ENCODE measurements around the gene CCND1.
"Not testable (repeated sequence)": the region's sequence is repeated elsewhere in the genome, so short reads cannot be mapped to it uniquely, and the experiment has no call there.

The CCND1 gene

DNA sequence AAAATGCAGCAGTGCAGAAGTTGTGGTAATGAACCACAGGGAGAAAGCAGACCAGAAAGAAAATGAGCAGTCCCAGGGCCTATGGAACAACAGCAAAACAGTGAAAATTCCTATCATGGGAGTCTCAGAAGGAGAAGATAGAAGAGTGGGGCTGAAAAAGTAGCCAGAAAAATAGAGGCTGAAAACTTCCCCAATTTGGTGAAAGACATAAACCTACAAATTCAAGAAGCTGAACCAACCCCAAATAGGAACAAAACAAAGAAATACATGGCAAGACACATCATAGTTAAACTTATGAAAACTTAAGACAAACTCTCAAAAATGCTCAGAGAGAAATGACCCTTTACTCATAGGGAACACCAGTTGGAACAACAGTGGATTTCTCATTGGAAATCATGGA, 51.5 kb downstream of the CCND1 start:
- no peak for DNase-seq (ENCODE audit: low spot score)

GRCh38 chr11:69694781-69695180, 53.8 kb downstream of the CCND1 start:
- DNase-seq (ENCODE audit: low spot score), result peak; percentile 9

GRCh38 chr11:69695581-69695980, 54.6 kb downstream of the CCND1 start:
- peak; percentile 5 for DNase-seq (ENCODE audit: low spot score)

GRCh38 chr11:69695995-69696394, 55.0 kb downstream of the CCND1 start:
- DNase-seq (ENCODE audit: low spot score), result not testable (repeated sequence)

- peak; percentile 20 for DNase-seq (ENCODE audit: low spot score)
Observed at GRCh38 chr11:69696749-69697468, 56.0 kb downstream of the CCND1 start.

DNA sequence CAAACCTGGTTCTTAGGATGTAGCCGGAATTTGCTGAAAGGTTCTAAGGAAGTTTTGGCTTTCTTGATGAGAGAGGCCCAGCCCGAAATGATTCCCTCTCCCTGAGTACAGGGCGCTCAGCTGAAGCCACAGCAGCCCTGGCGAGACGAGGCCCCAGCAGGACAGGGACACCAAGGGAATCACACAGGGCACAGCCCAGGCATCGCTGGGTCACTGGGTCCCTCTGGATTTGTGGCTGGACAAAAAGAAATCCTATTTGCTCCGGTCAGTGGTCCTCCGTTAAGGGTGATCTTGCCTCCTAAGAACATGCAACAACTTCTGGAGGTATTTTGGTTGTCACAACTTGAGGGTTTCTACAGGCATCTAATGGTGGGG, 56.5 kb downstream of the CCND1 start:
- DNase-seq (ENCODE audit: low spot score), result no peak

DNA sequence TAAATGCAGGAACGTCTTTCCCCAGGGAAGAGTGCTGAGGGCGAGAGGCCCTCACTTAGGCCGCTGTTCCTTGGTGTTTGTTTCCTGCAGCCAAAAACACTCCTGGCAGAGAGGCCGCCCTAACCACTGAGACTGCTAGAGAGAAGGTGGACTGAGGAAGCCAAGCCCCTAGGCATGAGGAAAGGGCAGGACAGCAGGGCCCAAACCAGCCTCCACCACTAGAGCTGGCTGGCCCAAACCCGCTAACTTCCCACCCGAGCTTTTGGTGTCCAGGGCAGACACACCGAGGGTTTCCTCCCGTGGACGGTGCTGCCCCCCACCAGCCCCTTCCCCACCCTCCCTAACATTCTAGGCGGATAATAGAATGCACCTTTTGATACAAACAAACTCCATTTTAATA, 56.9 kb downstream of the CCND1 start:
- DNase-seq (ENCODE audit: low spot score), result peak; percentile 4

DNA sequence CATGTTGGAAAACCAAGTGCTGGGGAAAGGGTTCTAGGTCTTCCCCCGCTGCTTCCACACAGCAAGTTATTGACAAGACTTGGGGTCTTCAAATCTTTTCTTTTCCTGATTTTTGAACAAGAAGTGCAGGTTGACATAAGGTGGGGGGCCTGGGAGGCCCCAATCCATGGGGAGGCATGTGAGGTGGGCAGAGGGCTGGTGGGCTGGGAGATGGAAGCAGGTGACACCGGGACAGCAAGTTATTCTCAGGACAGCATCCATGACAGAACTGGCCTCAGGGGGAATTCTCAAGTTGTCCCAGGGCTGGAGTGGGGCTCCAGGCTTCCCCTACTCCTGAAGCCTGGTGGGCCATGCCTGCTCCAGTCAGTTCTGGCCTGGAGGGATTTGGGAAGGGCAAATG, 57.4 kb downstream of the CCND1 start:
- peak; percentile 8 for DNase-seq (ENCODE audit: low spot score)

DNA sequence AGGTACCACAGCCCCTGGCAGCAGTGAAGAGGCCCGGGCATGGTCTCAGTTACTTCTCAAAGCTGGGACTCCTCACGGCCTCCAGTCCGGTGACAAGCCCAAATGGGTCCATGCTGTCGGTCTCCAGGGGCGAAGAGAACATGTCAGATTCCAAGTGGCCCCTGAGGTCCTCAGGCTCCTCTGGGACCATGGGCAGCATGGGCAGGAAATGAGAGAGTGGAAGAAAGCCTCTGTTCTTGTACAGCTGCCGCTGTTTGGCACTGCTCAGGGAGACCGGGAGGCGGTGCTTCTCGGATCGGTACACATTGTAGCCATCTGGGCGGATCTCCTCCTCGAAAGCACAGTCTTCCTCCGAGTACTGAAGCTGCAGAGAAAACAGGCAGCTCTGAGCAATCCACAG, 58.3 kb downstream of the CCND1 start:
- DNase-seq (ENCODE audit: low spot score), result peak; percentile 29

- peak; percentile 31 for DNase-seq (ENCODE audit: low spot score)
Observed at GRCh38 chr11:69700278-69701140, 59.6 kb downstream of the CCND1 start.

DNA sequence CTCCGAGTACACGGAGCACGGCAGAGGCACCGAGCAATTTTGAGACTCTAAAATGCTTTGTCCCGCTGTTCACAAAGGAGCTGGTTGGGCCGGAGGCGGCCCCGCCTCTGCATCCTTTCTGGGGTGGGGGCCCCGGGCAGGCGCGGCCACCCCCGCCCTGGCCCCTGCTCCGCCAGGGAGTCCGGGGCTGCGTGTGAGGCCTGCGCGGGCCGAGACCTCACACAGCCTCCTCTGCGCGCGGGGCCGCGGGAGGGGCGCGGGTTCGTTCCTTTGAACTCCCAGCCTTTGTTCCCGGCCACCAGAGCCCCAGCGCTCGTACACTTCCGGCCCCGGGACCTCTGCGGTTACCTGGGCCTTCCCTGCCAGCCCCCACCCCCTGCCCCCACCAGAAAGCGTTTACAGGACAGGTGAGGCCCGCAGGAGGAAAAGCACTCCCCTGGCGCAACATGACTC, 61.3 kb downstream of the CCND1 start:
- DNase-seq (ENCODE audit: low spot score), result peak; percentile 33

DNA sequence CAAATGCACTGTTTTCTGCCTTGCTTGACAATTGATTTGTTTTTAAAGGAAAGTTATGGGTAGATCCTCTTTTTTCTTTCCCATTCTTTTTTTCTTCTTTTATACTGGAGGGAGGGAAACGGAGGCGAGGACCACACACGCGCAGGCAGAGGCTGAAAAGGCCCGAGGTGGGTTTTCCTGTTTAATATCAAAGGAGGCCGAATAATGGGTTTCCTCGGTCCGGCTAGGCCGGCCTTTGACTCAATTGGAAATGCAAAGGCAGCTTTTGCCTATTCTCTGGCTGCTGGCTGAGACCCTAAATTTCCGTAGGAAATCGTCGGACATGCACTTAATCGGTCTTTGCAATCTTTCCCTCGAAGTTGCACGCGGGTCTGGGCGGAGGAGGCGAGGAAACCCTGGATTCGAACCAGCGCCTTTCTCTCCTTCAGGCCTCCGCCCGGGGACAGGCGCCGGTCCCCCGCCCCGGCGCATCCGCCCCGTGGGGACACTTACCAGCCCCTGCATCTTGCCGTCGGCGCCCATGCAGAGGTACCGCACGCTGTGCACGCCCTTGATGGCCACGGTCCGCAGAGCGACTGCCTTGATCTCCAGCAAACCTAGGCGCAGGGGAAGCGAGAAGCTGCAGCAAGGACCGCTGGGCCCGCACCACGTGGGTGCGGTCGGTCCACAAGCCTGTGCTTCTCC, 62.0 kb downstream of the CCND1 start:
- DNase-seq (ENCODE audit: low spot score), result peak; percentile 34

DNA sequence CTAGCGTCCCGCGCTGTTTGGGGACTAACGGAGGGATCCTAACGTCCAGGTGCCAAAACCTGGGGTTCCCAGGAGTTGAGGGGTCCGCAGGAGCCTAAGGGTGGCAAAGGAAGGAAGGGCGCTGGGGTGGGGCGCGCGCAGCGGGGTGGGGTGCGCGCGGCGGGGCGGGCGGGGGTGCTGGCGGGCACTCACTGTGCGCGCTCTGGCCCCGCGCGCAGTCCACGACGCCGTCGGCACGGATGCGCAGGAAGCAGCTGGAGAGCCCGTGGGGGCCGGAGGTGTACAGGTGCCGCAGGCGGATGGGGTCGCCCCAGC, 62.5 kb downstream of the CCND1 start:
- no peak for DNase-seq (ENCODE audit: low spot score)

Data from D341Med (cell line).